Heart left ventricle (tissue), 16 donors: ENCODE measurements around the gene WDR18. TPM values are rescaled to one million over a fixed set of nuclear protein-coding genes. Genes with fewer than 3 reads are reported as not detected.

Source experiments
- ATAC-seq, 4 donors: fragments of 200-7000 bp; cut with Tn5 transposase; one replicate each; pipeline ENCODE4 v1.9.1; 2020 to 2022; ENCODE audit warnings: moderate library complexity in 4 of 4, mild to moderate bottlenecking in 3 of 4, moderate number of reproducible peaks in 1 of 4
- DNase-seq, 5 donors: peaks; one replicate each; pipeline ENCODE4 v3.0.0-alpha.2; 2020
- H3K27ac ChIP-seq, 12 donors: fragments of 200-600 bp; sonication (generic) in 4 of 12; one replicate each; pipeline versions ENCODE4 v1.5.0 to v1.8.0; 2016 to 2022; ENCODE audit warnings: mild to moderate bottlenecking in 2 of 12
- H3K27me3 ChIP-seq, 9 donors: fragments of 200-600 bp; sonication (generic) in 2 of 9; one replicate each; pipeline versions ENCODE4 v1.5.1 to v1.8.0; 2016 to 2022; ENCODE audit warnings: mild to moderate bottlenecking in 3 of 9
- H3K36me3 ChIP-seq, 9 donors: fragments of 200-600 bp; sonication (generic) in 2 of 9; one replicate each; pipeline versions ENCODE4 v1.5.0 to v1.8.0; 2018 to 2022; ENCODE audit warnings: mild to moderate bottlenecking in 2 of 9
- H3K4me1 ChIP-seq, 12 donors: fragments of 200-600 bp; sonication (generic) in 4 of 12; one replicate each; pipeline versions ENCODE4 v1.5.0 to v1.8.0; 2016 to 2022; ENCODE audit warnings: mild to moderate bottlenecking in 3 of 12
- H3K4me3 ChIP-seq, 12 donors: fragments of 200-600 bp; sonication (generic) in 4 of 12; one replicate each; pipeline versions ENCODE4 v1.5.0 to v1.8.0; 2017 to 2022; ENCODE audit warnings: mild to moderate bottlenecking in 9 of 12, moderate library complexity in 4 of 12
- H3K9me3 ChIP-seq, 12 donors: fragments of 200-600 bp; sonication (generic) in 4 of 12; one replicate each; pipeline versions ENCODE4 v1.5.0 to v1.8.0; 2016 to 2022; ENCODE audit warnings: mild to moderate bottlenecking in 1 of 12
- CTCF ChIP-seq, 12 donors: fragments of 200-600 bp; sonication (generic) in 4 of 12; IDR thresholded peaks; one replicate each; pipeline versions ENCODE4 v1.5.0 to v1.8.0; 2018 to 2022; ENCODE audit warnings: antibody characterized with exemption in 12 of 12, mild to moderate bottlenecking in 5 of 12
- POLR2A ChIP-seq, 2 donors: fragments of 450-650 bp; IDR thresholded peaks; one replicate each; pipeline ENCODE4 v1.6.1; 2017; ENCODE audit warnings: antibody characterized with exemption in 2 of 2, mild to moderate bottlenecking in 2 of 2, moderate library complexity in 2 of 2
- WGBS, 4 donors: extraction: QIAGEN DNeasy Blood & Tissue Kit in 2 of 4; methylation state at CpG; one replicate each; pipeline versions ENCODE4 v1.1.5 to v1.1.7; 2013 to 2018; 5-methylcytosine and 5-hydroxymethylcytosine counted together
- intact Hi-C, 10 donors: fragments of 100-400 bp; cut with DNase I; formaldehyde crosslinking; loops; one replicate each; pipeline versions ENCODE4 v1.11.1 to v1.14.2; 2022
- polyA plus RNA-seq, 2 donors: library from polyadenylated mRNA; stranded (reverse); fragments of 200-250 nt; gene quantifications; one replicate each; pipeline ENCODE4 v1.2.3, GENCODE V29; 2013
- total RNA-seq, 9 donors: library from RNA; depleted of rRNA in 2 of 9; stranded (reverse); fragments of >200 nt in 2 of 9; fragmentation: NEBNext Ultra II Directional in 3 of 9; extraction: Animal tissue kit (Norgen Biotek cat#: 25700) in 3 of 9; gene quantifications; one replicate each; pipeline versions ENCODE4 v1.1.0 to v1.2.4, GENCODE V29; 2016 to 2023
- donor health status: ischemic (EF 13 %, LVEDD 7.1; RV severe dilation, severe dysfunction).
- donor health status: healthy with polysubstance abuse.
- donor health status: DM: no; HTN: yes; CAD: no.
- donor health status: DM: no; HTN: no; CAD: no.
- donor health status: ischemic (EF 25% LVEDD 6.9; RV normal size, moderate dysfunction).
- donor health status: ischemic (EF 25% LVEDD 5.7; RV mildly dilated, moderate dysfunction).
- donor health status: healthy.
- donor health status: DM: yes; HTN: yes; CAD: no.
- donor health status: ischemic (EF 35%, LVEDD 5.7; RV mildly dilated, moderate dysfunction).
- donor health status: nonischemic (EF 11% LVEDD 7.7; RV severe dilation, severe dysfunction).
- donor health status: DM: yes; HTN: yes; CAD: no.
- donor health status: PGD.
- donor health status: ischemic (EF 29% LVEDD 5.4; RV normal size, mild dysfunction).
- donor health status: nonischemic (EF 23%, LVEDD 6.1; RV moderate dilation, normal function).

Gene WDR18
- total and polyA plus RNA-seq, 11 donors = 15.6 to 36.3 (median 19.4) TPM

- no peaks in the 10 kb centered on the region for H3K4me1 ChIP-seq
- H3K36me3 ChIP-seq = peaks cover 0 to 59% (median 42%) of the 10 kb centered on the region in 9 donors
- no peak overlapping the region for H3K27ac ChIP-seq
- no peak overlapping the region for H3K4me3 ChIP-seq
- H3K9me3 ChIP-seq = peaks cover 0 to 14% (median 7%) of the 10 kb centered on the region in 12 donors
- intact Hi-C loops = no loop called here
- TF ChIP-seq CTCF (IDR thresholded peaks at IDR 0.05) (peak in 10 of 12 donors; percentile 18 to 57 (median 38)), POLR2A (IDR thresholded peaks at IDR 0.05) (no peak)
- H3K27me3 ChIP-seq = no peaks in the 10 kb centered on the region
- WGBS, 4 donors = 92 to 95% (median 94%) methylated on average over 13 to 14 of the region's 14 CpGs
- DNase-seq = no peak
- ATAC-seq = no peak
These were observed 13.4 kb upstream of the WDR18 start for GRCh38 chr19:970695-971094.

- Histone ChIP-seq H3K27ac (no peak overlapping the region), H3K36me3 (peaks cover 0 to 53% (median 40%) of the 10 kb centered on the region in 9 donors), H3K9me3 (peaks cover 0 to 14% (median 7%) of the 10 kb centered on the region in 12 donors), H3K4me1 (no peaks in the 10 kb centered on the region), H3K27me3 (no peaks in the 10 kb centered on the region), H3K4me3 (no peak overlapping the region)
- ATAC-seq = no peak
- no peak for TF ChIP-seq POLR2A (IDR thresholded peaks at IDR 0.05)
- no peak for TF ChIP-seq CTCF (IDR thresholded peaks at IDR 0.05)
- DNase-seq = no peak
- WGBS, 4 donors = 91 to 96% (median 96%) methylated on average over 22 to 24 of the region's 24 CpGs
- intact Hi-C loops = no loop called here
These were observed 12.3 kb upstream of the WDR18 start for GRCh38 chr19:971795-972194.

DNA sequence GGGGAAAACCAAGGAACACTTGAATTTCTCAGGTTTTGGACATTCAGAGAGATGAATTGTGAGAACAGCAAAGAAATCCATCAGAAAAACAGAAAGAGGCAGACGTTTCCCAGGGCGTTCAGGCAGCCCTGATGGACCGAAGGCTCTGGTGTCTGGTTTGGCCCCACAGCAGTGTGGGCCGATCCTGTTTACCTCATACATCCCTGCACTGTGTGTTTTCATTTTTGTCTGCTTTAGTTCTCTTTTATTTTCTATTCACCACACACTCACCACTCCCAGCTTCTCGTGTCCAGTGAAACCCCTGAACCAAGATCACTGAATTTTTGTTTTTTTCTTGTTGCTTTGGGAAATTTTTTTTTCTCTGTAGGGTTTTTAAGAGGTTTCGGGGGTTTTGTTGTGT is 11.9 kb upstream of the WDR18 start:
- Histone ChIP-seq H3K36me3 (peaks cover 0 to 48% (median 35%) of the 10 kb centered on the region in 9 donors), H3K4me3 (no peak overlapping the region), H3K27me3 (no peaks in the 10 kb centered on the region), H3K9me3 (peaks cover 0 to 14% (median 7%) of the 10 kb centered on the region in 12 donors), H3K27ac (no peak overlapping the region), H3K4me1 (no peaks in the 10 kb centered on the region)
- TF ChIP-seq POLR2A (IDR thresholded peaks at IDR 0.05) (no peak), CTCF (IDR thresholded peaks at IDR 0.05) (no peak)
- DNase-seq = no peak
- intact Hi-C loops = no loop called here
- WGBS, 4 donors = 94 to 99% (median 97%) methylated on average over 6 of the region's 6 CpGs
- no peak for ATAC-seq

- 79 to 84% (median 82%) methylated on average over 24 to 29 of the region's 29 CpGs for WGBS, 4 donors
- peaks cover 0 to 35% (median 26%) of the 10 kb centered on the region in 9 donors for H3K36me3 ChIP-seq
- intact Hi-C loops = no loop called here
- H3K27me3 ChIP-seq = no peaks in the 10 kb centered on the region
- no peaks in the 10 kb centered on the region for H3K4me1 ChIP-seq
- TF ChIP-seq CTCF (IDR thresholded peaks at IDR 0.05) = no peak
- TF ChIP-seq POLR2A (IDR thresholded peaks at IDR 0.05) = no peak
- peaks cover 0 to 14% (median 7%) of the 10 kb centered on the region in 12 donors for H3K9me3 ChIP-seq
- H3K4me3 ChIP-seq = no peak overlapping the region
- no peak overlapping the region for H3K27ac ChIP-seq
- no peak for DNase-seq
- ATAC-seq = peak in 1 of 4 donors; percentile 16
These were observed 10.2 kb upstream of the WDR18 start for GRCh38 chr19:973726-974563.
